ENCODE measurements around the gene GPX4.

GPX4 gene

DNA sequence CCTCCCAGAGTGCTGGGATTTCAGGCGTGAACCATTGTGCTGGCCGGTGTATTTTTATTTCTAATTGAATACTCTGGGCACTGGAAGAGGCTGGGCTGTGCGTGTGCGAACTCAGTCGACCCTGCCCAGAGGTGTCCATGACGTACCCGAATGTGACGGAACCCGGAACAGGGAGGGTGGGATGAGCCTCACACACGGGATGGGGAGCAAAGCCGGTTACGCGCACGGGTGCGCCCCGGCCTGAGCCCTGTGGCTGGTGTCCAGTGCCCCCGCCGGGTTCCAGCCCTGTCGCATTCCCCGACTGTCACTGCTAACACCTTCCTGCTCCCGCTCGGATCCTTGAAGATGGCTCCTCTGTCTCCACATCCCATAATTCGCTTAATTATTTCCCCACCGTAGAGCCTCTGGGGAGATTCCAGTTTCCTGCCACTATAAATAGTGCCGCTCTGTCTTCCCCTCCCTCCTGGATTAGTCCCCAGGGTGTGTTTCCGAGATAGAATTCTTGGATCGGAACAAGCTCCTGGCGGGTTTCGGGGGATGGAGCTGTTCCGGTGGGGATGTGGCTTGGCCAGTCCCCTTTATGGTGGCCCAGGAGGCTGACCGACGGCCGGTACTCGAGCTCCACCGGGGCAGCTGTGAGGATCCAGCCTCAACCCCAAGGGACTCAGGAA is 48.3 kb downstream of the GPX4 start:
- no peak for DNase-seq

DNA sequence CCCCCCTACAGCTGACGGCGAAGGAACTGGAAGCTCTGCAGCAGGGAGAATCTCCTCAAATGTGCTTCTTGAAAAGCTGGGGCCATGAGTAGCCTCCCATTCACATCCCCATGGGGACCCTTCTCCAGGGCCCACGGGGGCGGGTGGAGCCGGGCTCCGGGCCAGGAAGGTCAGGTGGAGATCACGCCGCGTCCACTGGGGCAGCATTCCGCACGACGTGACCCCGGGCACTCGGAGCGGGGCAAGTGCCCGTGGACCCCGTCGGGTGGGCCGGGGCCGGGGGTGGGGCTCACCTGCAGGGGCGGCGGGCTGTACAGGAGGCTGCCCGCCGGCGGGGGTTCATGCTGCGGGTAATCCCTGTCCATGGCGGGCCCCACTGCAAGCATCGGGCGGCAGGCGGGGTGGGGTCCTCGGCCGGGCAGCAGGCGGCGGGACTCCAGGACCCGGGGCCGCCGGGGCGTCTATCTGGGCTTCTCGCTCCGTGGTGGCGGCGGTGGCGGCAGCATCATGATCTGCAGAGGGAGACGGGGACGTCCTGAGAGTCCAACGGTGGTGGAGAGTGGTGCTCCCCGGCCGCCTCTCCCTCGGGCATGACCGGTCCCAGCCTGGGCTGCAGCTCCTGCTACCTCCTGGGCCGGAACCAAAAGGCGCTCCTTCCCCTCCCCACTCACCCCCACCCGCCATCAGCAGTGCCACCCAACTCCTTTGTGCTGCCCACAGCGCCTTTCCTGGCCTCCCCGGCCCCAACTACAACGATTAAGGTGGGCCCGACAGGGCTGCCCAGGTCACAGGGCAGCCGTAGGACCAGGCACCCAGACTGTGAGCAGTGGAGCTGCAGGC is 50.3 kb downstream of the GPX4 start:
- no peak for DNase-seq

- no peak for DNase-seq
These were observed 51.0 kb downstream of the GPX4 start for GRCh38 chr19:1154731-1155351.

DNA sequence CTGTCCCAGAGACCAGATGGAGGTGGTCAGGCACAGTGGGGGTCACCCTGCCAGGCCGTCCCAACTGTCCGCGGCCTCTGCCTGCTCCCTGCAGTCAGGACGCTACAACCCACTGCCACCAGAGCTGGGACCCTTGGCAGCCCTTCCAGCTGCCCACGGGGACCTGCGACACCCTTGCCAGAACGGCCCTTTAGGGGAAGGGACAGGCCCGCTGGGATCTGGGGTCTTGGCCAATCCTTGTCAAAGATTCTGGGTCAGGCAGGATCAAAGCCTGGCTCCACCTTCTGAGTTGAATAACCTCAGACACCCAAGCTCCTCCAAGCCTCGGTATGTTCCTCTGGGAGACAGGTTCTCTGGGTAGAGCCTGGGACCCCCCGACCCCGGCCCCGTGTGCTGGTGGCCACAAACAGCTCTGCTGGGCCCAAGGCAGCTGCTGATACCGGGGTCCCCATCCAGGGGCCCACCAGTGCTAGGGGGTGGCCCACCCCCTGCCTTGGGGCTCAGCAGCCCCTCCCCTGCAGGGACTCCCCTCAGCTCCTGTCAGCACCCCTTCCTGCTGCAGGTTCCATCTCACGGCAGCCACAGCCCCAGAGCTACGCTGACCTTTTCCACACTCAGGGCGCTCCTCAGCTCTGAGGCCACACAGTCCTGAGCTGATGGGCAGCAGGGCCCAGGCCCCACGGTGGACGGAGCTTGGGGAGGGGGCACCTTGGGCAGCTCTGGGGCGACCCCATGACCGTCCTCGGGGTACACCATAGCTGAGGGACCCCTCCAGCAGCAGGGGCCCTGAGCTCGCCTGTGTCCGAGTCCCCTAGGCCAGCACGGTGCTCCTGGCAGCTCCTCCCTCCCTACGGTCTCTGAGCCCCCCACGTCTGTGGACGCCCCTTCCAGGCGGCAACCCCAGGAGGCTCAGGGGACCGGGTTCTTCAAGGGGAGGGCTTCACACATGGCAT is 51.8 kb downstream of the GPX4 start:
- DNase-seq = no peak

Measured in stimulated activated CD4-positive, alpha-beta T cell treated with anti-CD3 and anti-CD28 coated beads, Interleukin-4, amount 100 ng/mL, for 24 hours (primary cell).